ENCODE results near the gene LCP2.

DNA sequence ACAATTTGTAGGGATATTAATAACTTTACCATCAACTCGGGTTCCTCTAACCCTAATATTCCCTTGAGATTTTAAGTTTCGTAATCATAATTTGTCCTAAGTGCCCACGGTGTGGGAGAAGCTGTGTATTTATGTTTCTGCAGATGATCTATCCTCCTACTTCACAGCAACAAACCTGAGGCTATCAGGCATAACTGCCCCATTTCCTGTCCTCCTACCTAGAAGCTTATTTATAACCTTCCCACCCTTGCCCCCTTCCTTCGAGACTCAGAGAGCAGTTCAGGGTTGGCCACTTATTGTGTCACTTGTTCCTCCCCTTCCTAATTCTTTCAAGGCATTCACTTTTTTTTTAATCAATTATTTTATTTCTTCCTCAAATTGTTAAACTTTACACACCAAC is 29.6 kb upstream of the LCP2 start:
- TF ChIP-seq, protein P1, sequence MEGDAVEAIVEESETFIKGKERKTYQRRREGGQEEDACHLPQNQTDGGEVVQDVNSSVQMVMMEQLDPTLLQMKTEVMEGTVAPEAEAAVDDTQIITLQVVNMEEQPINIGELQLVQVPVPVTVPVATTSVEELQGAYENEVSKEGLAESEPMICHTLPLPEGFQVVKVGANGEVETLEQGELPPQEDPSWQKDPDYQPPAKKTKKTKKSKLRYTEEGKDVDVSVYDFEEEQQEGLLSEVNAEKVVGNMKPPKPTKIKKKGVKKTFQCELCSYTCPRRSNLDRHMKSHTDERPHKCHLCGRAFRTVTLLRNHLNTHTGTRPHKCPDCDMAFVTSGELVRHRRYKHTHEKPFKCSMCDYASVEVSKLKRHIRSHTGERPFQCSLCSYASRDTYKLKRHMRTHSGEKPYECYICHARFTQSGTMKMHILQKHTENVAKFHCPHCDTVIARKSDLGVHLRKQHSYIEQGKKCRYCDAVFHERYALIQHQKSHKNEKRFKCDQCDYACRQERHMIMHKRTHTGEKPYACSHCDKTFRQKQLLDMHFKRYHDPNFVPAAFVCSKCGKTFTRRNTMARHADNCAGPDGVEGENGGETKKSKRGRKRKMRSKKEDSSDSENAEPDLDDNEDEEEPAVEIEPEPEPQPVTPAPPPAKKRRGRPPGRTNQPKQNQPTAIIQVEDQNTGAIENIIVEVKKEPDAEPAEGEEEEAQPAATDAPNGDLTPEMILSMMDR (IDR thresholded peaks at IDR 0.05) = no peak
- TF ChIP-seq POLR2A (IDR thresholded peaks at IDR 0.05) = no peak

Measured in esophagus squamous epithelium (tissue), 4 donors.